ENCODE measurements around the gene ZMYM1. TPM values are rescaled to one million over a fixed set of nuclear protein-coding genes. Genes with fewer than 3 reads are reported as not detected.

Gene ZMYM1
- total RNA-seq, 1 donor from 2014 or later = 23.2 TPM

DNA sequence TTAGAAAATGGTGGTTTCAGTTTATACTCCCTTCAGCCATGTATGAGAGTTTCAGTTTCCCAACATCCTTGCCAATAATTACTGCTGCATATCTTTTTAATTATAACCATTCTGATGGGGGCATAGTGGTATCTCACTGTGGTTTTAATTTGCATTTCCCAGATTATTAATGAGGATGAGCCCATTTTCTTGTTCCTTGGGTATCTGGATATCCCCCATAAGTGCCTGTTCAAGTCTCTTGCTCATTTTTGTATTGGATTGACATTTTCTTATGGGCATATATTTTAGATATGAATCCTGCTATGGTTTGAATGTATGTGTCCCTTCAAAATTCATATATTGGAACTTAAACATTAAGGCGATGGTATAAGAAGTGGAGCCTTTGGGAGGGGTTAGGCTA lies 45.8 kb upstream of the ZMYM1 start:
- H3K27me3 ChIP-seq (ENCODE audit: control insufficient read depth, insufficient read depth, low read length) = no peaks in the 10 kb centered on the region
- H3K4me3 ChIP-seq (ENCODE audit: low read depth, low read length) = no peak overlapping the region
- FAIRE-seq (no peak), DNase-seq (ENCODE audit: low read depth) (no peak)
- no peak for TF ChIP-seq CTCF (IDR thresholded peaks at IDR 0.05; ENCODE audit: insufficient read depth, low read length, severe bottlenecking)
- H3K36me3 ChIP-seq (ENCODE audit: control insufficient read depth, insufficient read depth, low read length) = no peaks in the 10 kb centered on the region

GRCh38 chr1:35036621-35037020 lies 42.6 kb upstream of the ZMYM1 start:
- no peak overlapping the region for H3K4me3 ChIP-seq (ENCODE audit: low read depth, low read length)
- no peak for FAIRE-seq
- H3K27me3 ChIP-seq (ENCODE audit: control insufficient read depth, insufficient read depth, low read length) = no peaks in the 10 kb centered on the region
- no peaks in the 10 kb centered on the region for H3K36me3 ChIP-seq (ENCODE audit: control insufficient read depth, insufficient read depth, low read length)
- TF ChIP-seq CTCF (IDR thresholded peaks at IDR 0.05; ENCODE audit: insufficient read depth, low read length, severe bottlenecking) = no peak
- DNase-seq (ENCODE audit: low read depth) = no peak

DNA sequence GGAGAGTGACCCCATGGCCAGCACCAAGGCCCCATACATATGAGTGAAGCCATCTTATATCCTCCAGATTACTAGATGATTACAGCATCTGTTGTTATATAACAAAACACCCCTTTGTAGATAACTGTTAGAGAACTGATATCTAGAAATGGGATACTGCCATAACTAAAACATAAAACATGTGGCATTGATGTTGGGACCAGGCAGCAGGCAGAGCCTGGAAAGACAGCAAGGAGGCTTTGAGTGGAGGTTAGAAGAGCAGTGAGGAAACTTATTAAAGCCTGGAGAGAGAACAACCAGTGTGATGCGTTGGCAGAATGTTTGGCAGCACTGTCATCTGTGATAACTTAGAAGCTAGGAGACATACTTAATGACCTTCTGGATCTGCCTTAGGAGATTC lies 42.0 kb upstream of the ZMYM1 start:
- TF ChIP-seq CTCF (IDR thresholded peaks at IDR 0.05; ENCODE audit: insufficient read depth, low read length, severe bottlenecking) = no peak
- H3K27me3 ChIP-seq (ENCODE audit: control insufficient read depth, insufficient read depth, low read length) = no peaks in the 10 kb centered on the region
- H3K4me3 ChIP-seq (ENCODE audit: low read depth, low read length) = no peak overlapping the region
- DNase-seq (ENCODE audit: low read depth) = no peak
- H3K36me3 ChIP-seq (ENCODE audit: control insufficient read depth, insufficient read depth, low read length) = no peaks in the 10 kb centered on the region
- no peak for FAIRE-seq

GRCh38 chr1:35038723-35039122 lies 40.5 kb upstream of the ZMYM1 start:
- Histone ChIP-seq H3K4me3 (ENCODE audit: low read depth, low read length) (no peak overlapping the region), H3K27me3 (ENCODE audit: control insufficient read depth, insufficient read depth, low read length) (no peaks in the 10 kb centered on the region), H3K36me3 (ENCODE audit: control insufficient read depth, insufficient read depth, low read length) (no peaks in the 10 kb centered on the region)
- DNase-seq (ENCODE audit: low read depth) (no peak), FAIRE-seq (no peak)
- no peak for TF ChIP-seq CTCF (IDR thresholded peaks at IDR 0.05; ENCODE audit: insufficient read depth, low read length, severe bottlenecking)

- no peak for TF ChIP-seq CTCF (IDR thresholded peaks at IDR 0.05; ENCODE audit: insufficient read depth, low read length, severe bottlenecking)
- H3K27me3 ChIP-seq (ENCODE audit: control insufficient read depth, insufficient read depth, low read length) = no peaks in the 10 kb centered on the region
- no peak overlapping the region for H3K4me3 ChIP-seq (ENCODE audit: low read depth, low read length)
- FAIRE-seq = no peak
- DNase-seq (ENCODE audit: low read depth) = no peak
- no peaks in the 10 kb centered on the region for H3K36me3 ChIP-seq (ENCODE audit: control insufficient read depth, insufficient read depth, low read length)
Measured at GRCh38 chr1:35043498-35043897, 35.7 kb upstream of the ZMYM1 start.

DNA sequence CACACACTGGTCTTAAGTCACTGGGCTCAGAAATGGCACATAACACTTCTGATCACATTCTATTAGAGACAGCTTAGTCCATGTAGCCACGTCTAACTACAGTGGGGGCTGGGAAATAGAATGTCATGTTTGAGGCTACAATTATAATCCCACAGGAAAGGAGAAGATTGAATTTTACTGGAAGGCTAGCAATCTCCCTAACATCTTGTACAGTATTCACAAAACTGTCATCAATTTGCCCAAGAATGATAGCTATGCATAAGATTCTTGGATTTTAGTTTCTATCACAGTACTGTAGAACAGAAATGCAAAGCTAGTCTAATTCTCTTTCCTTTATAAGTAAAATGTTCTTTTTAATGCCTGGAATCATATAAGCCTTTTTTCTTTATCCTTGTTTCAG lies 34.8 kb upstream of the ZMYM1 start:
- H3K36me3 ChIP-seq (ENCODE audit: control insufficient read depth, insufficient read depth, low read length) = no peaks in the 10 kb centered on the region
- TF ChIP-seq CTCF (IDR thresholded peaks at IDR 0.05; ENCODE audit: insufficient read depth, low read length, severe bottlenecking) = no peak
- DNase-seq (ENCODE audit: low read depth) (no peak), FAIRE-seq (no peak)
- no peak overlapping the region for H3K4me3 ChIP-seq (ENCODE audit: low read depth, low read length)
- no peaks in the 10 kb centered on the region for H3K27me3 ChIP-seq (ENCODE audit: control insufficient read depth, insufficient read depth, low read length)

Measured in bronchial epithelial cell (primary cell).